Measurements from ENCODE around the gene ACAN.
"Not testable (repeated sequence)": the region's sequence is repeated elsewhere in the genome, so short reads cannot be mapped to it uniquely, and the experiment has no call there.

The ACAN gene

GRCh38 chr15:88918738-88919137 lies 115.5 kb downstream of the ACAN start:
- Histone ChIP-seq H3K4me1 (ENCODE audit: insufficient read depth, low read length) (peaks cover 2% of the 10 kb centered on the region), H3K36me3 (ENCODE audit: insufficient read depth, low read length) (no peaks in the 10 kb centered on the region), H2AFZ (ENCODE audit: low read depth, low read length) (no peak overlapping the region), H3K27me3 (ENCODE audit: insufficient read depth, low read length) (peaks cover 4% of the 10 kb centered on the region), H3K4me3 (ENCODE audit: low read length) (no peak overlapping the region), H3K9me3 (ENCODE audit: low read length) (no peaks in the 10 kb centered on the region)

GRCh38 chr15:88920186-88920891 lies 117.1 kb downstream of the ACAN start:
- H3K27me3 ChIP-seq (ENCODE audit: insufficient read depth, low read length) = peaks cover 4% of the 10 kb centered on the region
- no peak overlapping the region for H3K4me3 ChIP-seq (ENCODE audit: low read length)

DNA sequence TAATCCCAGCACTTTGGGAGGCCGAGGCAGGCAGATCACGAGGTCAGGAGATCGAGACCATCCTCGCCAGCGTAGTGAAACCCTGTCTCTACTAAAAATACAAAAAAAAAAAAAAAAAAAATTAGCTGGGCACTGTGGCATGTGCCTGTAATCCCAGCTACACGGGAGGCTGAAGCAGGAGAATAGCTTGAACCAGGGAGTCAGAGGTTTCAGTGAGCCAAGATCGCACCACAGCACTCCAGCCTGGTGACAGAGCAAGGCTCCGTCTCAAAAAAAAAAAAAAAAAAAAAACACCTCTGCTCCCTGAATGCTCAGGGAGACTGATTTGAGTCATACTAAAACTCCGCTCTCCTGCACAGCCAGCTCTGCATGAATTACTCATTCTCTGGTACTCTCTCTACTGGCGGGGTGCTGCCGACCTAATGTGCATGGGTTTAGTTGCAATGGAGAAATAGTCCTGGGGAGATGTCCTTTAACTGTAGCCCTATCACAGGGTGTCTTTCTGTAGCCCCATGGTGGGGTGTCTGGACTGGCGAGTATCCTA lies 117.7 kb downstream of the ACAN start:
- not testable (repeated sequence) for H3K36me3 ChIP-seq (ENCODE audit: insufficient read depth, low read length); H3K27me3 ChIP-seq (ENCODE audit: insufficient read depth, low read length); H3K4me3 ChIP-seq (ENCODE audit: low read length); H2AFZ ChIP-seq (ENCODE audit: low read depth, low read length); H3K9me3 ChIP-seq (ENCODE audit: low read length); H3K4me1 ChIP-seq (ENCODE audit: insufficient read depth, low read length)

More at GRCh38 chr15:88920186-88920891, 117.1 kb downstream of the ACAN start:
- no peaks in the 10 kb centered on the region for H3K9me3 ChIP-seq (ENCODE audit: low read length)
- no peaks in the 10 kb centered on the region for H3K36me3 ChIP-seq (ENCODE audit: insufficient read depth, low read length)
- no peaks in the 10 kb centered on the region for H3K4me1 ChIP-seq (ENCODE audit: insufficient read depth, low read length)
- no peak overlapping the region for H2AFZ ChIP-seq (ENCODE audit: low read depth, low read length)
